Dedifferentiated amniotic fluid mesenchymal stem cell (primary cell): ENCODE measurements around the gene ACOXL.
"Not testable (repeated sequence)": the region's sequence is repeated elsewhere in the genome, so short reads cannot be mapped to it uniquely, and the experiment has no call there.

ENCODE experiments used
- DNase-seq: peaks from one replicate; pipeline ENCODE4 v3.0.0-alpha.2; 2016; ENCODE audit errors: extremely low spot score

ACOXL gene

GRCh38 chr2:110855841-110856240 lies 123.5 kb downstream of the ACOXL start:
- not testable (repeated sequence) for DNase-seq

GRCh38 chr2:110858135-110858725 lies 125.9 kb downstream of the ACOXL start:
- DNase-seq = no peak

GRCh38 chr2:110858993-110859701 lies 126.8 kb downstream of the ACOXL start:
- DNase-seq = no peak

GRCh38 chr2:110860630-110861029 lies 128.3 kb downstream of the ACOXL start:
- DNase-seq = no peak

GRCh38 chr2:110861616-110862260 lies 129.4 kb downstream of the ACOXL start:
- DNase-seq = no peak

- DNase-seq = no peak
These were observed 131.4 kb downstream of the ACOXL start for GRCh38 chr2:110863726-110864125.

GRCh38 chr2:110864176-110864575 lies 131.8 kb downstream of the ACOXL start:
- DNase-seq = no peak

- DNase-seq = no peak
These were observed 132.4 kb downstream of the ACOXL start for GRCh38 chr2:110864731-110865130.

GRCh38 chr2:110865188-110865587 lies 132.8 kb downstream of the ACOXL start:
- DNase-seq = no peak

GRCh38 chr2:110866045-110866444 lies 133.7 kb downstream of the ACOXL start:
- no peak for DNase-seq

GRCh38 chr2:110866466-110866865 lies 134.1 kb downstream of the ACOXL start:
- DNase-seq = no peak

- DNase-seq = no peak
These were observed 134.7 kb downstream of the ACOXL start for GRCh38 chr2:110867078-110867477.

GRCh38 chr2:110868971-110869370 lies 136.6 kb downstream of the ACOXL start:
- DNase-seq = no peak

GRCh38 chr2:110869472-110870446 lies 137.4 kb downstream of the ACOXL start:
- no peak for DNase-seq

- DNase-seq = no peak
These were observed 138.2 kb downstream of the ACOXL start for GRCh38 chr2:110870545-110870944.

GRCh38 chr2:110871637-110872036 lies 139.3 kb downstream of the ACOXL start:
- DNase-seq = no peak

- no peak for DNase-seq
These were observed 140.1 kb downstream of the ACOXL start for GRCh38 chr2:110872521-110872920.

- no peak for DNase-seq
These were observed 140.7 kb downstream of the ACOXL start for GRCh38 chr2:110873056-110873502.

GRCh38 chr2:110873597-110874452 lies 141.5 kb downstream of the ACOXL start:
- no peak for DNase-seq

GRCh38 chr2:110874453-110875383 lies 142.3 kb downstream of the ACOXL start:
- no peak for DNase-seq
